ENCODE data around the gene L1CAM.
"Not testable (repeated sequence)": the region's sequence is repeated elsewhere in the genome, so short reads cannot be mapped to it uniquely, and the experiment has no call there.

Gene L1CAM

GRCh38 chrX:153830640-153831428 is 55.1 kb downstream of the L1CAM start:
- DNase-seq, result peak in 6 of 51 donors; percentile 2 to 36 (median 16)

GRCh38 chrX:153829799-153830639 is 56.0 kb downstream of the L1CAM start, which contains the start of gene PDZD4:
Gene PDZD4, minus strand, starts transcription at chrX:153830544. Its CDS starts 246 bp downstream, at chrX:153830298.
- DNase-seq, result peak in 2 of 51 donors; percentile 4 to 5

GRCh38 chrX:153829549-153829798 is 56.5 kb downstream of the L1CAM start:
- no peak for DNase-seq

- peak in 2 of 51 donors; percentile 4 to 18 for DNase-seq
Measured at GRCh38 chrX:153828723-153829548, 57.0 kb downstream of the L1CAM start.

- DNase-seq, result no peak
Measured at GRCh38 chrX:153828308-153828707, 57.7 kb downstream of the L1CAM start.

GRCh38 chrX:153827903-153828302 is 58.1 kb downstream of the L1CAM start:
- no peak for DNase-seq

- no peak for DNase-seq
Measured at GRCh38 chrX:153827016-153827415, 59.0 kb downstream of the L1CAM start.

GRCh38 chrX:153825042-153825441 is 60.9 kb downstream of the L1CAM start:
- DNase-seq, result no peak

- no peak for DNase-seq
Measured at GRCh38 chrX:153824348-153824747, 61.6 kb downstream of the L1CAM start.

- no peak for DNase-seq
Measured at GRCh38 chrX:153821066-153821465, 64.9 kb downstream of the L1CAM start.

- no peak for DNase-seq
Measured at GRCh38 chrX:153820601-153821000, 65.4 kb downstream of the L1CAM start.

GRCh38 chrX:153819384-153820040 is 66.5 kb downstream of the L1CAM start:
- no peak for DNase-seq

GRCh38 chrX:153818571-153819383 is 67.2 kb downstream of the L1CAM start:
- DNase-seq, result peak in 6 of 51 donors; percentile 8 to 46 (median 42)

GRCh38 chrX:153818064-153818463 is 67.9 kb downstream of the L1CAM start:
- not testable (repeated sequence) for DNase-seq

GRCh38 chrX:153816831-153817690 is 68.9 kb downstream of the L1CAM start:
- no peak for DNase-seq

- DNase-seq, result no peak
Measured at GRCh38 chrX:153814591-153815315, 71.2 kb downstream of the L1CAM start.

GRCh38 chrX:153813161-153813560 is 72.8 kb downstream of the L1CAM start:
- no peak for DNase-seq

- DNase-seq, result peak in 5 of 51 donors; percentile 4 to 23 (median 19)
Measured at GRCh38 chrX:153812220-153812619, 73.8 kb downstream of the L1CAM start.

Data from hypothalamus (tissue), 51 donors.